NCI-H1436 treated with DMSO at 0.1 percent for 48 hours (cell line): Measurements from ENCODE around the gene EIF3F.

Experiments used
- DNase-seq: peaks from one replicate; lab custom pipeline; 2025; lab: John Stamatoyannopoulos, UW

Gene EIF3F, protein sequence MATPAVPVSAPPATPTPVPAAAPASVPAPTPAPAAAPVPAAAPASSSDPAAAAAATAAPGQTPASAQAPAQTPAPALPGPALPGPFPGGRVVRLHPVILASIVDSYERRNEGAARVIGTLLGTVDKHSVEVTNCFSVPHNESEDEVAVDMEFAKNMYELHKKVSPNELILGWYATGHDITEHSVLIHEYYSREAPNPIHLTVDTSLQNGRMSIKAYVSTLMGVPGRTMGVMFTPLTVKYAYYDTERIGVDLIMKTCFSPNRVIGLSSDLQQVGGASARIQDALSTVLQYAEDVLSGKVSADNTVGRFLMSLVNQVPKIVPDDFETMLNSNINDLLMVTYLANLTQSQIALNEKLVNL

DNA sequence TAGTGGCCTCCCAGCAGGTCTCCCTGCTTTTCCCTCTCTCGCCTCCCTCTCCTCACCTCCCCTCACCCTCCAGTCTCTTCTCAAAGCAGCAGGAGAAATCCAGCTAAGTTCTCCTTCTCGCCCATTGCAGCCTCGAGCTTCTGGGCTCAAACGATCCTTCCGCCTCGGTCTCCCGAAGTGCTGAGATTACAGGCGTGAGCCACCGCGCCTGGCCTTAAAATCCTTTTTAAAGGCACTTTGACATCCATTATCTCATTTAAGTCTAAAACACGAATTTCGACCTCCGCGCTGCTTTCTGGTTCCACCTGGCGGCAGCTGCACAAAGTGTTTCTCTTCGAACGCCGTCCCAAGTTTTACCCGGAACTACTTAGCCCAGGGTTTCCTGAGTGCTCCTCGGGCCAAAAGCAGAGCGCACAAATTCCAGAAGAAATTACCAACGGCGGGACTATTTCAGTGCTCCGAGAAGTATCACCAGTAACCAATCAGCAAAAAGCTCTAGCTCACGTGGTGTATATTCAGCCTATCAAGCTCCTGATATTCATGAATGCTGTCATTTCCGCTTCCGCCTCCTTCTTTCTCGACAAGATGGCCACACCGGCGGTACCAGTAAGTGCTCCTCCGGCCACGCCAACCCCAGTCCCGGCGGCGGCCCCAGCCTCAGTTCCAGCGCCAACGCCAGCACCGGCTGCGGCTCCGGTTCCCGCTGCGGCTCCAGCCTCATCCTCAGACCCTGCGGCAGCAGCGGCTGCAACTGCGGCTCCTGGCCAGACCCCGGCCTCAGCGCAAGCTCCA, at the start of gene EIF3F:
Gene EIF3F (plus strand): TSS at position 570 of the 792 bp plus-strand sequence. CDS start 16 bp downstream, at position 586.
- peak; percentile 97 for DNase-seq

DNA sequence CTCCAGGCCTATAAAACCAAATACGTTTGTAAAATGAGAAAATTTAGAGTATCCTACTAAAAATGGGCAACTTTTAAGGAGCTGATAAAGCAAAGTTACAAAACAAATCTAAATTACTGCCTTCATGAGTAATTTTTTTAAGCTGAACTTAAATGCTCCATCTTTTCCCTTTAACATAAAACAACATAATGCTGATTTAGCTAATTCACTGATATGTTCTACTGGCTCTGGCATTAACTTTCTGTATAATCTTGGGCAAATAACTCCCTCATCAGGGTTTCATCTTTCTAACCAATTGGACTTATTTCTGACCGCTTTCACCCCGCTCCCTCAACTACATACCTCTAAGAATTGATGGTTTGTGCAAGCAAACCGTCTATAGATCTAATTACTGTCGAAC, 46.0 kb upstream of the EIF3F start:
- DNase-seq, result no peak

DNA sequence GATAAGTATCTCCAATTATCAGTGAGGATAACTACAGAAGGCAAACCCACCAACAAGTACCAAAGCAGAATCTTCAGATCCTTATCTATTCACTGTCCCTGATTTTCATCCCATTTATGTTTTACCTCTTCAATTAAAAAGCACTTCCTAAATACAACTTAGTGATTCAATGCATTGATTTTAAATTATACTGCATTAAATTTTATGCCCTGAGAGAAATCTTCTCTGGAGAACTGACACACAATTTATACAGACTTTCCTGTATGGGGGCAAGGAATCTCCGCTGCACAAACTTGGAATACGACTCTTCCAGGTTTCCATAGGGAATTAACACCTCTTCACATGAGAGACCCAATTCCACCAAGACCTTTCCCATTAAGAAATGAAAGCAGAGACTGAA, 45.5 kb upstream of the EIF3F start, which contains the start of gene OR10A3:
Gene OR10A3 (minus strand): TSS at position 101 of the 400 bp plus-strand sequence. CDS start 2,188 bp downstream, outside the sequence.
- no peak for DNase-seq

DNA sequence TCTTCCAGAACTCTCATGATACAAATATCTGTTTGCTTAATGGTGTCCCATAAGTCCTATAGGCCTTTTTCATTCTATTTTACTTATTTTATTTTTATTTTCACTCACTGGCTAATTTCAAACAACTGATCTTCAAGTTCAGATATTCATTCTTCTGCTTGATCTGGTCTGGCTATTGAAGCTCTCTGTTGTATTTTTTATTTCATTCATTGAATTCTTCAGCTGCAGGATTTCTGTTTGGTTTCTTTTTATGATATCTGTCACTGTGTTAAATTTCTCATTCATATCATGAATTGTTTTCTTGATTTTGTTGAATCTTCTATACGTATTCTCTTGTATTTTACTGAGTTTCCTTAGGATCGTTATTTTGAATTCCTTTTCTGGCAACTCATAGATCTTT, 43.0 kb upstream of the EIF3F start:
- no peak for DNase-seq

DNA sequence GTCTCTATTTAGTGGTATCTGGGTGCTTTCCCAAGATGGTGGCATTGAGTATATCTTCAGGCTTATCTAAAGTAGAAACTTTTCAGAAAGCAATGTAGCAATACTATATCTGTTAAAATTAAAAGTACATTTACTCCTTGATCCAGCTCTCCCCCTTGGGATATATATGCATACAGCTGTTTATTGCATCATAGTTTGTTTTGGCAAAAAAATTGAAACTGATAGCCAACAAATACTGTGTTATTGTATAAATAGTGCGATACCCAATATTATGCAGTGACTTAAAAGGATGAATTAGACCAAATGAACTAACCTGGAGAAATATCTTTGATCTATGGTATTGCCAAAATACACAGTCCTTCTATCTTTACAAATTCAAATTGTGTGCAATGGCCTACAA, 37.2 kb upstream of the EIF3F start:
- DNase-seq, result no peak

DNA sequence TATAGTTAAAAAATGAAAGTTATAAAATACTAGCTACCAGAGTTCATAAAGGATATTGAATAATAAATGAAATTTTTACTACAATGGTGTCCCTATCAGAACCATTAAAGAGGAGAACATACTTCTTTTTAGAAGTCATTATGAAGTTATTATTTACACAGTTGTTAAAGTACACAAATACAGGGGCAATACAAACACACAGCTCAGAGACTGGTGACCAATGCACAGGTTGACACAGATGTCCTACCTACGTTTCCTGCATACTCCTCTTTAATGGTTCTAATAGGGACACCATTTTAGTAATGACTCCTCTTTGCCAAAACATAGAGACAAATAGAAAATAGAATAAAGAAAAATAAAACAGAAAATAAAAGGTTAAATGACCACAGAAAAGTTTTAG, 31.9 kb upstream of the EIF3F start:
- no peak for DNase-seq

DNA sequence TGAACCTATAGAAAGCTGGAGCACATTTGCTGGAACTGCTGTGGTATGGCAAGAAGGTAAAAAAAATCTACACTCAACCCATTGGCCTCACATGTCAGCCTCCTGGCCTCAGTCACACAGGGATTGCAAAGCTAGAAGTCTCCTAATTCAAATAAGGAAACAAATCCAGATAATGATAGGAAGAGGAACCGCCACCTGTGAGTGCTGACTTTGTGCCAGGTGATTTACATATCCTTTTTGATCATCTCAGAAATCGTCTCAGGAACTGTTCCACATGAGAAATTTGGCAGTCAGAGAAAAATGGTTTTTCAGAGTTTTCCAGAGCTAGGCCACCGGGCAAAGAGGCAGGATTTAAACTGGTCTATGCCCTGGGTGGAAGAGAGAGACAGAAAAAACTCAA, 22.9 kb upstream of the EIF3F start:
- no peak for DNase-seq

DNA sequence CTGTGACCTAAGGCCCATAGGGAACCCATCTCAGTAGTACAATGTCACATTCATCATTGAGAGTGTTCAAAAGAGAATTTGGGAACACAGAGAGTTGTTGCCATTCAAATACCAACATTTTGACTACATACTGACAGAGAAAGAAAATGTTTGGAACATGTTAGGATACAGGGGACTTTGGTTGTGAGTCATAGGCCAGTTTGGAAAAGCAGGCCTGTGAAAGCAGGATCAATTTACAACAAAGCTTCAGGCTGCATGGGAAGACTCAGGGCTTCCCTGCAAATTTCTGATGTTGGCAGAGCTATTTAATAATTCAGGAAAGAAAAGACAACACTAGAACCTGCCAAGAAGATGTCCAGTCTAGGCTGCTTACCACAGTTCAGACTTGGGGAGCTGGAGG, 22.3 kb upstream of the EIF3F start:
- no peak for DNase-seq

DNA sequence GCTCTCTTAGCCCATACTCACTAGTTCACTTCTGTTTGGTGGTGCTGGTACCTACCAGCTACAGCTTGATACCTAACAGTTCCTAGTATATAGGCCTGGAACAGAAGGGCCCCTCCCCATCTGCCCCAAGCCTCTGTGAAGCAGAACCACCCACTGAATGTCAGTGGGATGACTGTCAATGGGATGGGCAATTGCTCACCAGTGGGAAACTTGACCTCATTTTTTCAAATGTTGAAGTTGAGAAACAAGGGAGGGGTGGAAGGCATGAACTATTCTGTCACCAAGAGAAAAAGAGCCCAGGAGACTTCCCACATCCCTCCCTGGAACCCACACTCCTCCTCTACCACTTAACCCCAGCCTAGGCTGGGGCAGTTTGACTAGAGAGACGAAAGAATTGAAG, 21.8 kb upstream of the EIF3F start, which contains the start of gene NLRP10:
Gene NLRP10 (minus strand): TSS at position 62 of the 400 bp plus-strand sequence. CDS start 1,952 bp downstream, outside the sequence.
- no peak for DNase-seq

DNA sequence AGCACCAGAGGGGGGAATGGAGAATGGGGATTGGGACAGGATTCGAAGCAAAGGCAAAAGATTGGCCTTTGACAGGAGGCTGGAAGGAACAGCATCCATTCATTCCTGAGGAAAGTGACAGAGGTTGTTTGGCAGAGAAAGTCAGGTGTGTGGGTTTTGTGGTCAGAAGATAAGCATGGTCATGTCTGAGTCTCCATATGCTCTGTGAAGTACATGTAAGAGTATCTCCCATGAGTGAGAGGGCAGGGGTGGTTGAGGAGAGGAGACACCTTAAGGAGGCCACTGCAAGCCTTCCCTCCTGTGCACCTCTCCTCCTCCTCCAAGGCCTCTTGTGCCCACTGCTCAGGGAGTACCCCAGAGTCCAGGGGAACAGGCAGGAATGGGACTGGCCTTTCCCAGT, 20.0 kb upstream of the EIF3F start:
- DNase-seq, result no peak

DNA sequence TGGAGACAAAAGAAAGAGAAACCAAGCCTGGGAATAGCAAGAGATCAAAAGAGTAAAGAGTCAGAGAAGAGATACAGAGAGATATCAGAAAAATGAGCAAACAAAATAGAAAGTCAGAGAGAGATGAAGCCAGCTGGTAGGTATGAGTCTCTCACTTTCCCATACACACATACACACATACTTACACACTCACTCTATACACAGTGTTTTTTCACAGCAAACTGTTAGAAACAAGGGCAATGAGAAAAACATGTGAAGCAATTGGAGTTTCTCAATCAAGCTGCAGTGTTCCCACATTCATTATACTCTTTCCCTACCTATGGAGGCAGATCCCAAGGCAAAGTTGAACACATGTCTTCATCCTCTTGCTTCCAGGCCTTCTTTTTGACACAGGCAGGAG, 19.3 kb upstream of the EIF3F start:
- no peak for DNase-seq

DNA sequence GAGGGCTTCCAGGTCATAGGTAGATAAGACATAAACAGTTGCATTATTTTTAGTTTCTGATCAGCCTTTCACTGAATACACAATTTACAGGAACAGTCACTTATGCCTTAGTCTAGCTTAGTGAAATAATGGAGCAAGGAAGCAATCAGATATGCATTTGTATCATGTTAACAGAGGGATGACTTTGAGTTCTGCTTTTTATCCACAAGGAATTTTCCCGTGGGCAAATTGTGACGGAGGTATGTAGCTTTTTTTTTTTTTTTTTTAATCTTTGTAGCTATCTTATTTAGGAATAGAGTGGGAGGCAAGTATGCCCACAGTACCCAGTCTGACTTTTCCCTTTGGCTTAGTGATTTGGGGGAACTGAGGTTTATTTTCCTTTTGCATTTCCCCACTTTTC, 18.5 kb upstream of the EIF3F start:
- no peak for DNase-seq

DNA sequence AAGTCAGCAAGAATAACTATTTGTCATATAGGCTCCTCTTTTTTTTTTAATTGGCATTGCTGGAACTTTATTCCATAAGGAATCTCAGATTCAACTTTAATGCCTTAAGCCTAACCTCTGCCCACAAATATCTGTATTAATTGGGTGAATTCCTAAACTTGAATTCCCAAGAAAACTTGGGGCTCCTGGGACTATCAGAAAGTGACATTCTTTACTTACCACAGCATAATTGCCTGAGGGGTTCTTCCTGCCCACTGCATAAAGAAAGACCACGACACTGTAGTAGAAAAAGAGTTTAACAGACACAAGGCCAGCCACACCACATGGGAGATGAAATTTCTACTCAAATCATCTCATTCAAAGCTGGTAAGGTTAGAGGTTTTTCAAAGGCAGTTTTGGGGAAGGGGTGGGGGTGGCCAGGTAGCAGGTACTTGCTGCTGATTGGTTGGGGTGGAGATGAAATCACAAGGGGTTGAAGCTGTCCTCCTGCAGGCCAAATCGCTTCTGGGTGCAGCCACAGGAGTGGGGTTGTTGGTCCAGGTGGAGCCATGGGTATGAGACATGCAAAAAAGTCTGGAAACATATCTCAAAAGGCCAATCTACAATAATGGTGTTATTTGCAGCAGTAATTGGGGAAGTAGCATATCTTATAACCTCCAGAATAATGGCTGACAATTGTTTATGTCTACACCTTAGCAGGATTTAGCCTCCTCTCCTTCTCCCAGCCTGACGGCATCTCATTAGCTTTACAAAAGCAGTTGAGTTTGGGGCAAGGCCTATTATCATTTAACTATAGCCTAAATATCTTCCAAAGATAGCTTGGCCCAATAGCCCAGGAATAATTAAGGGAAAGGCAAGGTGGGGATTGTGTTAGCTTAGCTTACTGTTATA, 17.1 kb upstream of the EIF3F start:
- no peak for DNase-seq

DNA sequence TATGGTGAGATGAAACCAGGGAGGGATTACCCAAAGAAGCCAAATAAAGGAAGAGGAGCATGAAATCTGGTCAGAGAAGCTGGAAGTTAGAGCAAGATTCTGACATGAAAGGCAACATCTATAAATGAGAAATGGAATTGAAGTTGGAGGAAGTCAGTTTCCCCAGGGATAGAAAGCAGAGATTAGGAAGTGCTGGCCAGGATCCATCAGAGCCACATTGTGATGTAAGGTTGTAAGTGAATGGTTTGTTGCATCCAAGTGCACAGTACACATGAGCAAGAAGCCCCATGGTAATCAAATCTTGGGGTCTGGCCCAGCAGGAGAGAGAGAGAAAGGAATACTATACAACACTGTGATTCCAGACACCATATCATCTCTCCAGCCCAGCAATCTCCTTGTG, 15.3 kb upstream of the EIF3F start:
- DNase-seq, result no peak

DNA sequence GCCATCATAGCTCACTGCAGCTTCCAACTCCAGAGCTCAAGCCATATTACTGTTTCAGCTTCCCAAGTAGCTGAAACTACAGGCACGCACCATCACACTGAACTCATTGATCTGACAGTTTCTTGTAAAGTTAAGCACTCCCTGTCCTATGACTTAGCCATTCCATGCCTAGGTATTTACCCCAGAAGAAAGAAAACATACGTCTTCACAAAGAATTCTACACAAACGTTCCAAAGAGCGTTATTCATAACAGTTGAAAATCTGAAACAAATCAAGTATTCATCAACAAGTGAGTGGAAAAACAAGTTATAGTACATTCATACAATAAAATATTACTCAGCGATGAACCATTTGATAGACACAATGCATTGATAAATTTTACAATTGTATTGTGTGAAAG, 14.1 kb upstream of the EIF3F start:
- no peak for DNase-seq

DNA sequence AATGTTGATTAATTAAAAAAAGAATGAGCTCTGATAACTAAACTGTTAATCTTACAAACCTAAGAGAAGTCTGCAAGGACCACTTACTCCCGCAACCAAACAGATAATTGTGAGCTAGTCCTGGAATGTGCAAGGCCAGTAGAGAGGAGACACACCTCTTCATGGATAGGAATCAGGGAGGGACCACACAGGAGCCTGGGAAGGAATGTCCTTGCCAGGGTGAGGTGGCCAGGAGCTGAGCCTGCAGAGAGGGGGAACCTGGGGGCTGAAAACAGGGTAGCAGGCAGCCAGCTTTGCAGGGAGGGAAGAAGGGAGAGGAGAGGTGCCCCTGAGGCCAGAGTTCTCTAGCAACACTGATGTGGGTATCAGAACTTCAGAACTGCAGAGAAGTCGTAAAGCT, 12.5 kb upstream of the EIF3F start:
- no peak for DNase-seq

DNA sequence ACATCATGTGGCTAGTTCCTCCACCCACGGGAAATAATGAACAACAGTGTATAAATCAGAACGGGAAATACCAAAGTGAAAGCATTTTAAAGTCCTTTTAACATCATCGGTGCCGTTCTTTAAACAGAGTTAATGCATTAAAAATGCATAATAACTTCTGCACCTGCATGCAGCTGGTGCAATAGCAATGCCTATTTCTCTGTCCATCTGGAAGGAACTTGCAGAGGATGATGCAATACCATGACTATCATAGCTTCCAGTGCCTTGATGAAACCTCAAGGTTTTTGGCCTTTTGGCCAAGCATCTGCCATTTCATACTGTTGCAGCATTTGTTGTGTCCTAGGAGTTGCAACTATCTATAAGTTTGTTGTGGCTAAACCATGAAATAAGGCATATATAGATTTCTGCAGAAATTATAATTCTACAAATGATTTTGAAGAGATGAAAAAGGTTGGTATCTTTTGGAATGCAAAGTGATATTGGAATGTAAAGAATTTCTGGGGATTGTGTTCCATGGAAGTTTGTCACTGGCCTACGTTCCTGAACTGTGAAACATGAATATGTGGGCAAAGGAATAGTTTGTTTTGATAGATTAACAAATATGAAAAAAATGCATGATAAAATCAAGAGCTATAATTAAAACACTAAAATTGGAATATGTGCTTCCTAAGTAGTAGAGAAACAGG, 9.8 kb upstream of the EIF3F start:
- DNase-seq, result no peak

DNA sequence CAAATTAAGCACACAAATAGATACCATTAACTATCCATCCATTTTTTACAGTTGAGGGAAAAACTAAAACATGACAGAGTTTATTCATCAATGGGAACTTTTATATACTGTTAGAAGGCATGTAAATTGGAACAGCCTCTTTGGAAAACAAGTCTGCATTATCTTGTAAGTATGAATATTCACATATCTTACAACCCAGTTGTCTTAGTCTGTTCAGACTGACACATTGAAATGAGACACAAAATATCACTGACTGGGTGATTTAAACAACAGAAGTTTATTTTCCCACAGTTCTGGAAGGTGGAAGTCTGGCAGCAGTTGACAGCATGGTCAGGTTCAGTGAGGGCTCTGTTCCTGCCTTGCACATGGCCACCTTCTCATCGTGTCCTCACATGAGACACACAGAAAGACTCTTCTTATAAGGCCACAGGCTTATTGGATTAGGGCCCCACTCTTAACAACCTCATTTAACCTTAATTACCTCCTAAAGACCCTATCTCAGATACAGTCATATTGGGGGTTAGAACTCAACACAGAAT, 5.4 kb upstream of the EIF3F start:
- no peak for DNase-seq

DNA sequence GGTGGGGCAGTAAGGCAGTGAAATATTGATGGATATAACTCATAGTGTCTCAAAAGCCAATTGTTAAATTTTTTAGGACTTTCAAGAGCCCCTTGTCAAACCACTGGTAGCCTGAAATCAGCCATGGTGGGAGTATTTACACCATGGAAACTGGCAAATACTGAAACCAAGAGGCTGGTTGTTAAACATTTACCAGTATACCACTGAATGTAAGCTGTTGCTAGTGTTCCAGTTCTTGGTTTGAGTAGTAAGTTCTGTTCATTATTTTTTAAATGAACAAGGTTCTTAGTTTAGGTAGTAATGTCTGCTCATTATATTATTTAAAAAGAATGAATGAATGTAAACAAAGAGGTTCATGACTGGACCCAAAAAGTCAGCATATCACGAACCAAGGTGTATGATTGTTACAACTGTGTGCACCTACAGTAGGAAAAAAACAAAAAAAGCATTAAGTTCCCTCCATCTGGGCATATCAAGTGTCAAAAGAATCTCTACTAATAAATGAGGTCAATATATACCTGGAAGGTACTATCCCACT, 4.5 kb upstream of the EIF3F start:
- DNase-seq, result no peak

DNA sequence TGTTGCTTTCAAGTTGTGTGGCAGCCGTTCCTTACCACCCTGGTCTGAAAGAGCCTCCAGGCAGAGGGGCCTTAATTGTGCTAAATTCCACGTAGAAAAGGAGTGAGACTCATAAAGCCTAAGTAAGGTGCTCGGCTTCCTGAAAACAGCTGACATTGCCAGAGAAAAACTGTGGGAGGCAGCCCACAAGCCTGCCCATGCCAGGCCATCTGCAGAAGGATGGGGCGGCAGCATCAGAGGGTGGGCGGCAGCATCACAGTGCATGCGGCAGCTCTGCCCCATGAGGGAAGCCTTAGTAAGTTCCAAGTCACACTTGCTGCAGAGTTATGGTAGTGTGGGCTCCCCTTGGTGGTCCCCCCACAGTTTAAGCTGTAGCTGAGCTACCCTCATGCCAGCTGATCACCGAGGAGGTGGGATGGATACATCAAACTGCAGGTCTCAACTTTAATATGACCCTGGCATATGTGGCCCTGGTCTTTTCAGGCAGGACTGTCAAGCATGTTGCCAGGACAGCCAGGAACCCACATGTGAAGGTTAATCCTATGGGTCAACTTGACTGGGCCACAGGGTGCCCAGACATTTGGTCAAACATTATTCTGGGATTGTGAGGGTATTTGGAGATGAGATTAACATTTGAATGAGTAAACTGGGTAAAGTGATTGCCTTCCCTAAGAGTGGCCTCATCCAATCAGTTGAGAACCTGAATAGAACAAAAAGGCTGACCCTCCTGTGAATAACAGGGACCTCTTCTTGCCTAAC, 3.1 kb upstream of the EIF3F start:
- DNase-seq, result no peak
